ENCODE data around the gene ANLN. TPM values are rescaled to one million over a fixed set of nuclear protein-coding genes. Genes with fewer than 3 reads are reported as not detected.

ANLN gene
- total RNA-seq, 6 donors from 2014 or later: 2.5 to 5.8 (median 5.1) TPM

GRCh38 chr7:36468370-36469101, 78.9 kb downstream of the ANLN start:
- Histone ChIP-seq H3K9me3 (no peaks in the 10 kb centered on the region), H3K4me3 (no peak overlapping the region), H3K27ac (no peak overlapping the region), H3K36me3 (no peaks in the 10 kb centered on the region), H3K27me3 (no peaks in the 10 kb centered on the region), H3K4me1 (no peaks in the 10 kb centered on the region)
- no peak for TF ChIP-seq POLR2AphosphoS5 (IDR thresholded peaks at IDR 0.05)
- no peak for TF ChIP-seq POLR2A (IDR thresholded peaks at IDR 0.05)
- no peak for TF ChIP-seq CTCF (IDR thresholded peaks at IDR 0.05)
- no peak for TF ChIP-seq EP300 (IDR thresholded peaks at IDR 0.05)
- DNase-seq (no peak), ATAC-seq (ENCODE audit: low FRiP score in 2 of 2) (no peak)
- WGBS, 2 donors: 29 to 58% methylated on average over 2 of the region's 2 CpGs

- no peaks in the 10 kb centered on the region for H3K36me3 ChIP-seq
- DNase-seq (no peak), ATAC-seq (ENCODE audit: low FRiP score in 2 of 2) (no peak)
- no peaks in the 10 kb centered on the region for H3K4me1 ChIP-seq
- H3K27me3 ChIP-seq: no peaks in the 10 kb centered on the region
- H3K9me3 ChIP-seq: no peaks in the 10 kb centered on the region
- no peak overlapping the region for H3K27ac ChIP-seq
- TF ChIP-seq POLR2AphosphoS5 (IDR thresholded peaks at IDR 0.05) (no peak), POLR2A (IDR thresholded peaks at IDR 0.05) (no peak), EP300 (IDR thresholded peaks at IDR 0.05) (no peak), CTCF (IDR thresholded peaks at IDR 0.05) (no peak)
- no peak overlapping the region for H3K4me3 ChIP-seq
Observed at GRCh38 chr7:36469236-36469635, 79.6 kb downstream of the ANLN start.

- ATAC-seq (ENCODE audit: low FRiP score in 2 of 2) (no peak), DNase-seq (no peak)
- Histone ChIP-seq H3K27ac (no peak overlapping the region), H3K36me3 (no peaks in the 10 kb centered on the region), H3K9me3 (no peaks in the 10 kb centered on the region), H3K27me3 (no peaks in the 10 kb centered on the region), H3K4me1 (no peaks in the 10 kb centered on the region), H3K4me3 (no peak overlapping the region)
- TF ChIP-seq POLR2A (IDR thresholded peaks at IDR 0.05) (no peak), CTCF (IDR thresholded peaks at IDR 0.05) (no peak), EP300 (IDR thresholded peaks at IDR 0.05) (no peak), POLR2AphosphoS5 (IDR thresholded peaks at IDR 0.05) (no peak)
- 61 to 72% methylated on average over 3 of the region's 3 CpGs for WGBS, 2 donors
Observed at GRCh38 chr7:36472141-36472729, 82.6 kb downstream of the ANLN start.

GRCh38 chr7:36473454-36474282, 84.0 kb downstream of the ANLN start:
- 75 to 91% methylated on average over 4 to 12 of the region's 12 CpGs for WGBS, 2 donors
- Histone ChIP-seq H3K4me3 (no peak overlapping the region), H3K27me3 (no peaks in the 10 kb centered on the region), H3K27ac (no peak overlapping the region), H3K9me3 (no peaks in the 10 kb centered on the region), H3K4me1 (no peaks in the 10 kb centered on the region), H3K36me3 (no peaks in the 10 kb centered on the region)
- TF ChIP-seq CTCF (IDR thresholded peaks at IDR 0.05) (peak in 3 of 6 experiments; percentile 16 to 33 (median 28)), EP300 (IDR thresholded peaks at IDR 0.05) (no peak), POLR2A (IDR thresholded peaks at IDR 0.05) (no peak), POLR2AphosphoS5 (IDR thresholded peaks at IDR 0.05) (no peak)
- no peak for DNase-seq
- peak; percentile 12 to 16 for ATAC-seq (ENCODE audit: low FRiP score in 2 of 2)
